ENCODE results near the gene MSX1. TPM values are rescaled to one million over a fixed set of nuclear protein-coding genes. Genes with fewer than 3 reads are reported as not detected.

Gene MSX1
- polyA plus RNA-seq, 1 donor (not counting 4 experiments of a cell fraction or from before 2014, with no cell fraction given), result not detected

DNA sequence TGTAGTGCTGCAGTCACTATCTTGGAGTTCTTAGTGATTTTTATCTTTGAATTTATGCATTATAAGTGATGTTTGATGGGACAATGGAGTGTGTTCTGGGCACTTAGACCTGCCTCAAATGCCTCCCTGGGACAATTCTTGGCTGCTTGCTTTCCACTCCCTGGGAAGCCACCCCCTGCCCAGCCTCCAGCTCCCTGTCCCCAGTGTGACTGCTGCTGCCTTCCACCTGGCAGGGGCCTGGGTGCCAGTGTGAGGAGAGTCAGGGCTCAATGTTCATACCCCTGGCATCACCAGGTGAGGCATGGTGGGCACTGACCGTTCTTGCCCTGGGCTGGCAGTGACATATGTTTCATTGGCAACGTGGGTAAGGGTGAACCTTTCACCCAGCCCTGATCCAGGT is 14.8 kb downstream of the MSX1 start:
- Histone ChIP-seq H3K9me1 (ENCODE audit: control insufficient read depth, extremely low read depth, insufficient read depth, low read length) (no peaks in the 10 kb centered on the region), H3K9ac (ENCODE audit: control insufficient read depth, extremely low read depth, insufficient read depth, low read length) (no peak overlapping the region), H3K27ac (ENCODE audit: control insufficient read depth, insufficient read depth, low read length) (no peak overlapping the region), H3K4me1 (ENCODE audit: control insufficient read depth, extremely low read depth, insufficient read depth, low read length) (no peaks in the 10 kb centered on the region), H3K9me3 (ENCODE audit: control insufficient read depth, low read depth, low read length) (no peaks in the 10 kb centered on the region), H3K36me3 (ENCODE audit: control insufficient read depth in 2 of 2, extremely low read depth in 1 of 2, insufficient read depth in 2 of 2, low read length in 2 of 2) (no peaks in the 10 kb centered on the region), H3K4me3 (ENCODE audit: control insufficient read depth in 2 of 3, extremely low read depth in 1 of 3, insufficient read depth in 2 of 3, low read depth in 1 of 3, low read length in 3 of 3) (no peak overlapping the region), H3K79me2 (ENCODE audit: control insufficient read depth, insufficient read depth, low read length) (no peaks in the 10 kb centered on the region), H2AFZ (ENCODE audit: control insufficient read depth, low read length) (no peak overlapping the region), H4K20me1 (ENCODE audit: control insufficient read depth, extremely low read depth, insufficient read depth, low read length) (peaks cover 3% of the 10 kb centered on the region), H3K4me2 (ENCODE audit: control insufficient read depth, extremely low read depth, insufficient read depth, low read depth, low read length) (no peak overlapping the region), H3K27me3 (ENCODE audit: control insufficient read depth, extremely low read depth, insufficient read depth, low read length) (peaks cover 61% of the 10 kb centered on the region)
- no peak for TF ChIP-seq EZH2 (IDR thresholded peaks at IDR 0.05; ENCODE audit: low read length)
- TF ChIP-seq, protein P1, sequence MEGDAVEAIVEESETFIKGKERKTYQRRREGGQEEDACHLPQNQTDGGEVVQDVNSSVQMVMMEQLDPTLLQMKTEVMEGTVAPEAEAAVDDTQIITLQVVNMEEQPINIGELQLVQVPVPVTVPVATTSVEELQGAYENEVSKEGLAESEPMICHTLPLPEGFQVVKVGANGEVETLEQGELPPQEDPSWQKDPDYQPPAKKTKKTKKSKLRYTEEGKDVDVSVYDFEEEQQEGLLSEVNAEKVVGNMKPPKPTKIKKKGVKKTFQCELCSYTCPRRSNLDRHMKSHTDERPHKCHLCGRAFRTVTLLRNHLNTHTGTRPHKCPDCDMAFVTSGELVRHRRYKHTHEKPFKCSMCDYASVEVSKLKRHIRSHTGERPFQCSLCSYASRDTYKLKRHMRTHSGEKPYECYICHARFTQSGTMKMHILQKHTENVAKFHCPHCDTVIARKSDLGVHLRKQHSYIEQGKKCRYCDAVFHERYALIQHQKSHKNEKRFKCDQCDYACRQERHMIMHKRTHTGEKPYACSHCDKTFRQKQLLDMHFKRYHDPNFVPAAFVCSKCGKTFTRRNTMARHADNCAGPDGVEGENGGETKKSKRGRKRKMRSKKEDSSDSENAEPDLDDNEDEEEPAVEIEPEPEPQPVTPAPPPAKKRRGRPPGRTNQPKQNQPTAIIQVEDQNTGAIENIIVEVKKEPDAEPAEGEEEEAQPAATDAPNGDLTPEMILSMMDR (optimal IDR thresholded peaks at IDR 0.05 in 1 of 3, IDR thresholded peaks at IDR 0.05 in 1 of 3, conservative IDR thresholded peaks at IDR 0.05 in 1 of 3; ENCODE audit: extremely low read depth in 1 of 3, insufficient read depth in 2 of 3, low read length in 3 of 3), result no peak
- no peak for DNase-seq (ENCODE audit: low read depth, low spot score)
- dilution Hi-C loops (cut with MboI; ENCODE audit: extremely low pct_ligation_motif_present, low sequenced_read_pairs), result no loop called here
- no peak for FAIRE-seq

DNA sequence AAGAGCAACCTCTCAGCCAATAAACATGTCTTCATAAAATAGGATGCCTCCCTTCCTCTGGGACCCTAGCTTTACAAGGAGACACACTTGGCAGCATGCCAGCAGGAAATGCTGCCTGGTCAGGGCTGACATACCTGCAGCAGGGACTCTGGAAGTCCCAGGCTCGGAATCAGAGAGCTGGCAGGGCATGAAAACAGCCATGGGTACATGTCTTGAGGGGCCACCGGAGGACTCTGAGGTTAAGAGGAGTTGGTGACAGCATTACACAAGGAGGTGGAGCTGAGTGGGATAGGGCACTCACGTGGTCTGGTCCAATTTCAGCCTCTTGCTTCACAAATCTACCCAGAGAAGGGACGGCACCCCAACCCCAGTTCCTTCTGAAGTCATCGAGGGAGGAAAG is 15.7 kb downstream of the MSX1 start:
- no peaks in the 10 kb centered on the region for H3K79me2 ChIP-seq (ENCODE audit: control insufficient read depth, insufficient read depth, low read length)
- no peak overlapping the region for H2AFZ ChIP-seq (ENCODE audit: control insufficient read depth, low read length)
- no peaks in the 10 kb centered on the region for H3K9me1 ChIP-seq (ENCODE audit: control insufficient read depth, extremely low read depth, insufficient read depth, low read length)
- no peak overlapping the region for H3K9ac ChIP-seq (ENCODE audit: control insufficient read depth, extremely low read depth, insufficient read depth, low read length)
- dilution Hi-C loops (cut with MboI; ENCODE audit: extremely low pct_ligation_motif_present, low sequenced_read_pairs), result no loop called here
- peaks cover 52% of the 10 kb centered on the region for H3K27me3 ChIP-seq (ENCODE audit: control insufficient read depth, extremely low read depth, insufficient read depth, low read length)
- no peaks in the 10 kb centered on the region for H3K9me3 ChIP-seq (ENCODE audit: control insufficient read depth, low read depth, low read length)
- FAIRE-seq, result no peak
- H3K36me3 ChIP-seq (ENCODE audit: control insufficient read depth in 2 of 2, extremely low read depth in 1 of 2, insufficient read depth in 2 of 2, low read length in 2 of 2), result no peaks in the 10 kb centered on the region
- no peak overlapping the region for H3K27ac ChIP-seq (ENCODE audit: control insufficient read depth, insufficient read depth, low read length)
- TF ChIP-seq, protein P1 (optimal IDR thresholded peaks at IDR 0.05 in 1 of 3, IDR thresholded peaks at IDR 0.05 in 1 of 3, conservative IDR thresholded peaks at IDR 0.05 in 1 of 3; ENCODE audit: extremely low read depth in 1 of 3, insufficient read depth in 2 of 3, low read length in 3 of 3), result no peak
- no peak for TF ChIP-seq EZH2 (IDR thresholded peaks at IDR 0.05; ENCODE audit: low read length)
- H3K4me1 ChIP-seq (ENCODE audit: control insufficient read depth, extremely low read depth, insufficient read depth, low read length), result no peaks in the 10 kb centered on the region
- H4K20me1 ChIP-seq (ENCODE audit: control insufficient read depth, extremely low read depth, insufficient read depth, low read length), result peaks cover 3% of the 10 kb centered on the region
- no peak overlapping the region for H3K4me3 ChIP-seq (ENCODE audit: control insufficient read depth in 2 of 3, extremely low read depth in 1 of 3, insufficient read depth in 2 of 3, low read depth in 1 of 3, low read length in 3 of 3)
- H3K4me2 ChIP-seq (ENCODE audit: control insufficient read depth, extremely low read depth, insufficient read depth, low read depth, low read length), result no peak overlapping the region
- no peak for DNase-seq (ENCODE audit: low read depth, low spot score)
